Fibroblast of villous mesenchyme (primary cell): ENCODE measurements around the gene PSMG1. TPM values are rescaled to one million over a fixed set of nuclear protein-coding genes. Genes with fewer than 3 reads are reported as not detected.

Source experiments
- DNase-seq: peaks from one replicate; pipeline ENCODE4 v3.0.0-alpha.2; 2010; ENCODE audit warnings: low read depth
- H3K4me3 ChIP-seq: 2 replicates; pipeline ENCODE4 v1.5.1; 2011; ENCODE audit warnings: low read depth, mild to moderate bottlenecking, low read length
- total RNA-seq: library from RNA; depleted of rRNA; stranded (reverse); fragments of >200 nt; gene quantifications from 2 replicates; pipeline ENCODE4 v1.2.3, GENCODE V29; 2012
- TF ChIP-seq, protein P1 (sequence below): IDR thresholded peaks from 2 replicates; pipeline ENCODE4 v1.5.1; 2012; ENCODE audit warnings: low read depth, mild to moderate bottlenecking, low read length; ENCODE audit not compliant: insufficient read depth

PSMG1 gene
- total RNA-seq, 1 donor, result 70.0 TPM

GRCh38 chr21:39189857-39190604 is 6.8 kb upstream of the PSMG1 start:
- no peak for DNase-seq
- H3K4me3 ChIP-seq, result no peak overlapping the region
- TF ChIP-seq, protein P1, sequence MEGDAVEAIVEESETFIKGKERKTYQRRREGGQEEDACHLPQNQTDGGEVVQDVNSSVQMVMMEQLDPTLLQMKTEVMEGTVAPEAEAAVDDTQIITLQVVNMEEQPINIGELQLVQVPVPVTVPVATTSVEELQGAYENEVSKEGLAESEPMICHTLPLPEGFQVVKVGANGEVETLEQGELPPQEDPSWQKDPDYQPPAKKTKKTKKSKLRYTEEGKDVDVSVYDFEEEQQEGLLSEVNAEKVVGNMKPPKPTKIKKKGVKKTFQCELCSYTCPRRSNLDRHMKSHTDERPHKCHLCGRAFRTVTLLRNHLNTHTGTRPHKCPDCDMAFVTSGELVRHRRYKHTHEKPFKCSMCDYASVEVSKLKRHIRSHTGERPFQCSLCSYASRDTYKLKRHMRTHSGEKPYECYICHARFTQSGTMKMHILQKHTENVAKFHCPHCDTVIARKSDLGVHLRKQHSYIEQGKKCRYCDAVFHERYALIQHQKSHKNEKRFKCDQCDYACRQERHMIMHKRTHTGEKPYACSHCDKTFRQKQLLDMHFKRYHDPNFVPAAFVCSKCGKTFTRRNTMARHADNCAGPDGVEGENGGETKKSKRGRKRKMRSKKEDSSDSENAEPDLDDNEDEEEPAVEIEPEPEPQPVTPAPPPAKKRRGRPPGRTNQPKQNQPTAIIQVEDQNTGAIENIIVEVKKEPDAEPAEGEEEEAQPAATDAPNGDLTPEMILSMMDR, result no peak

- no peak for DNase-seq
- TF ChIP-seq, protein P1, result no peak
- no peak overlapping the region for H3K4me3 ChIP-seq
Observed at GRCh38 chr21:39188521-39189139, 5.4 kb upstream of the PSMG1 start.

DNA sequence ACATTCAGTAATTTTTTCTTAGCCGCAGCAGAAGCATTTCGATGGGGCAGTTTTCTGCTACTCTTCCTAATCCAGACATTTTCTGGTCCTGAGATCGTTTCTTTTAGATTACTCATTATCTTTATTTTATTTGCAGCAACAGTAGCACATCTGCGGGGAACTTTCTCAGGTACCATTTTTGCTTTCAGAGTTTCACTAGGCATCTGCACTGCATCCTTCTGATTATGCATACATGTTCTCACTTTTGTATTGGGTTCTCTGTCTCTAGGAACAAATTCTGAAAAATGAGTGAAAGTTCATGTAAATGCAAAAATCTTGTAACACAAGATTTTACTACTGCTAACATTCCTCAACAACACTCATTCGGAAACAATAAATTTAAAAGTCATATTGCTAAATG is 3.9 kb upstream of the PSMG1 start:
- DNase-seq, result no peak
- TF ChIP-seq, protein P1, result no peak
- H3K4me3 ChIP-seq, result no peak overlapping the region

- DNase-seq, result no peak
- TF ChIP-seq, protein P1, result no peak
Observed at GRCh38 chr21:39186676-39187075, 3.4 kb upstream of the PSMG1 start.

GRCh38 chr21:39185157-39185556 is 1.9 kb upstream of the PSMG1 start:
- H3K4me3 ChIP-seq, result no peak overlapping the region
- no peak for DNase-seq
- TF ChIP-seq, protein P1, result no peak

More at GRCh38 chr21:39186676-39187075, 3.4 kb upstream of the PSMG1 start:
- H3K4me3 ChIP-seq, result no peak overlapping the region

- TF ChIP-seq, protein P1, result no peak
- H3K4me3 ChIP-seq, result peak overlapping the region; percentile 90
- DNase-seq, result peak; percentile 21
Observed at GRCh38 chr21:39184050-39184980, 1.1 kb upstream of the PSMG1 start.
